NCI-H2107 (cell line): ENCODE data around the gene FERMT3.

Source experiments
- DNase-seq: peaks from one replicate; lab custom pipeline; 2025; lab: John Stamatoyannopoulos, UW

Gene FERMT3

GRCh38 chr11:64220798-64221197 lies 14.3 kb downstream of the FERMT3 start:
- DNase-seq, result no peak

GRCh38 chr11:64222651-64223000 lies 16.1 kb downstream of the FERMT3 start:
- DNase-seq, result no peak

DNA sequence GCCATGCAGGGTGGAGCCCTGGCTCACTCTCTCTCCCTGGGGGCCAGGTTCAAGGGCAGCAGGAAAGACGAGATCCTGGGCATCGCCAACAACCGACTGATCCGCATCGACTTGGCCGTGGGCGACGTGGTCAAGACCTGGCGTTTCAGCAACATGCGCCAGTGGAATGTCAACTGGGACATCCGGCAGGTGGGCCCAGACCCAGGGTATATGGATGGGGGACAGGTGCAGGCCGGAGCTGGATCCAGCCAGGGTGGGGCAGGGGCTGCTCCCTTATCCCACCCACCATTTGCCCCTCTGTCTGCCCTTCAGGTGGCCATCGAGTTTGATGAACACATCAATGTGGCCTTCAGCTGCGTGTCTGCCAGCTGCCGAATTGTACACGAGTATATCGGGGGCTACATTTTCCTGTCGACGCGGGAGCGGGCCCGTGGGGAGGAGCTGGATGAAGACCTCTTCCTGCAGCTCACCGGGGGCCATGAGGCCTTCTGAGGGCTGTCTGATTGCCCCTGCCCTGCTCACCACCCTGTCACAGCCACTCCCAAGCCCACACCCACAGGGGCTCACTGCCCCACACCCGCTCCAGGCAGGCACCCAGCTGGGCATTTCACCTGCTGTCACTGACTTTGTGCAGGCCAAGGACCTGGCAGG lies 16.6 kb downstream of the FERMT3 start:
- DNase-seq, result no peak

DNA sequence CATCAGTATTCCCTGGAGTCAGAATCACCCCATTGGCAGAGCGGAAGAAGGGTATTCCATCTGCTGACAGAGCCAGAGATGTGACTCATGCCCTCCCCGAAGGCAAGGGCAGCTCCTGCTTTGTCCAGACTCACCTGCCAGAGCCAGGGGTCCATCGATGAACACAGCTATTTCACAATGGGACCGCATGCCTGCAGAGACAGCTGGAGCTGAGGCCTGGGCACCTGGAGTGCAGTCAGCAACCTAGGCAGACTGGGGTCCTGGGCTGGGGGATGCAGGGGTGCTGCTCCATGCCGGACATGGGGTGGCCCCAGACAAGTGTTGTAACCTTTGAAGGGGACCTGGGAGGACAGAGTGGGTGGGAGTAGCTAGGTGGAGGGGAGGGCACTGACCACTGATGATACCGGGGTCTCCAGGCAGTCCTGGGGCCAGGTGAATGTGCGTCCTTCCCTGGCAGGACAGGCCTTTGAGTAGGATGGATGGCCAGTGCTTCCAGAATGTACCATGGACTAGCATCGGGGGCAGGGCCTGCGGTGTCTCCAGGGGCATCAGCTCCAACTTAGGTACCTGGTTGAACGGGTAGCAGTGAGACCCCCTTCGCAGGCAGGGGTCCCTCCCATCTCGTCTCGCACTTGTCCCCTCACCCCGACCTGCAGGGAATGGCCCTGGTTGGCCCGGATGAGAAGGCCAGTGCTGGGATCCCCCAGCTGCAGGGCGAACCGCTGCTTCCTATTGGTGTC lies 17.8 kb downstream of the FERMT3 start:
- no peak for DNase-seq

- no peak for DNase-seq
Measured at GRCh38 chr11:64224891-64225607, 18.5 kb downstream of the FERMT3 start.

DNA sequence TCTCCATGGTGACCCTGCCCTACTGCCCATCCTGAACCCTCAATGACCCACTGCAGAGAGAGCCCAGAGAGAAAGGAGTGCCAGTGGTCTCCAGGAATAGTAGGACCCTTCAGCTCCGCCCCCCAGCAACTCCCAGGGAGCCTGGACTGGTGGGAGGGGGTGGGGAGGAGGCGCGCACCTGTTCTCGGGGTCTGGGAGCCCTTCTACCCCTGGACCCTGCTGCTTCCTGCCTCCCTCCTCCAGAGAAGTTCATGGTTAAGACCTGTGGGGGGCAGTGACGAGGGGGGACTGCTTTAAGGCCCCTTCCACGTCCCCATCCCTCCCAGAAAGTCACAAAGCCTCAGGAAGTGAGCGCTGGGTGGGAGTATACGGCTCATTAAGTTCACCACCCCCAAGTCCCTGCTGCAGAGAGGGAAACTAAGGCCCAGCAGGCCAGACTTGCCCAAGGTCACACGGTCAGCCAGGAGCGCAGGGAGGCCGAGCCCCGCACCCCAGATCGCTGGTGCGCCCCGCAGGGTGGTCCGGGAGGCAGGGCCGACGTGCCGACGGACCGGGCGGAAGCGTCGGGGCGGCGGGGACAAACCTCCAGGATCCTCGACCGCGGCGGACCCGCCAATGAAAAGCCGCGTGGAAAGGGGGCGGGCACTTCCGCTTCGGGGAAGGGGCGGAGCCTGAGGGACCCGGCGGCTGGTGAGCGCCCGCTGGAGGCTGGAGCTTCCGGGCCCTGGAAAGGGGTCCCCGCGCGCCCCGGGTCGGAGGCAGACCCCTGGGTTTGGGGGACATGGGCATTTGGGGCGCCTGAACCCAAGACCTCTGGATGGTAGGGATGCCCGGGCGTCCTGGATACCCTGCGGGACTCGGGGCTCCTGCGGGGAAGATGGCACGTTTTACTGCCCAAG lies 19.3 kb downstream of the FERMT3 start, which contains the start of the genes NUDT22 and TRPT1:
NUDT22 (plus strand) TSS at position 667 of the 899 bp plus-strand sequence. CDS start 379 bp downstream, outside the sequence.
TRPT1 (minus strand) TSS at position 579 of the 899 bp plus-strand sequence; CDS start at position 253, 326 bp downstream.
- DNase-seq, result peak; percentile 67

DNA sequence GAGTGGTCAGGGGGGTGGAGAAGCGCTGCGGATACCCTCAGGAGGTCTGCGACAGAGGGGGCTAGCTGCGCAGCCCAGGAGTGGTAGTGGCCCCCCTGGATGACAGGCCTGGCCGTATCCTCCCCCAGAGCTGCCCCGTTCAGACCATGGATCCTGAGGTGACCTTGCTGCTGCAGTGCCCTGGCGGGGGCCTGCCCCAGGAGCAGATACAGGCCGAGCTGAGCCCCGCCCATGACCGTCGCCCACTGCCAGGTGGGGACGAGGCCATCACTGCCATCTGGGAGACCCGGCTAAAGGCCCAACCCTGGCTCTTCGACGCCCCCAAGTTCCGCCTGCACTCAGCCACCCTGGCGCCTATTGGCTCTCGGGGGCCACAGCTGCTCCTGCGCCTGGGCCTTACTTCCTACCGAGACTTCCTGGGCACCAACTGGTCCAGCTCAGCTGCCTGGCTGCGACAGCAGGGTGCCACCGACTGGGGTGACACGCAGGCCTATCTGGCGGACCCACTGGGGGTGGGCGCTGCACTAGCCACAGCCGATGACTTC lies 20.1 kb downstream of the FERMT3 start:
- no peak for DNase-seq

DNA sequence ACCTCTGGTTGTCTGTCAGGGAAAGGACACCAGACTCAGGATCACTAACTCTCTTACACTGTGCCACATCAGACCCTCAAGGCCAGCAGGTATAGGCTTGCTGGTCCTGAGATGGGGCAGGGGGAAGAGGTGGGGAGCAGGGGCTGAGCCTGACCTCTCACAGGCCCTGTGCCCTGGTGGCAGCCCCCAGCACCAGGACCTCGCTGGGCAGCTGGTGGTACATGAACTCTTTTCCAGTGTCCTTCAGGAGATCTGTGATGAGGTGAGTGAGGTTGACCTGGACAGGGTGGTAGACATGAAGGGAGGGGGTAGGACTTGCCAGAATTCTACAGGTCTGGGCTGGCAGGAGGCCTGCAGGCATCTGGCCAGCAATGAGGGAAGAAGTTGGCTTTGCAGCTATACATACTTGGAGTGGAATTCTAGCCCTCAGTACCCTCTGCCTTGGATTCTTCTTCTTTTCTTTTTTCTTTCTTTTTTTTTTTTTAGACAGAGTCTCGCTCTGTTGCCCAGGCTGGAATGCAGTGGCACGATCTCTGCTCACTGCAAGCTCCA lies 21.0 kb downstream of the FERMT3 start:
- DNase-seq, result no peak

DNA sequence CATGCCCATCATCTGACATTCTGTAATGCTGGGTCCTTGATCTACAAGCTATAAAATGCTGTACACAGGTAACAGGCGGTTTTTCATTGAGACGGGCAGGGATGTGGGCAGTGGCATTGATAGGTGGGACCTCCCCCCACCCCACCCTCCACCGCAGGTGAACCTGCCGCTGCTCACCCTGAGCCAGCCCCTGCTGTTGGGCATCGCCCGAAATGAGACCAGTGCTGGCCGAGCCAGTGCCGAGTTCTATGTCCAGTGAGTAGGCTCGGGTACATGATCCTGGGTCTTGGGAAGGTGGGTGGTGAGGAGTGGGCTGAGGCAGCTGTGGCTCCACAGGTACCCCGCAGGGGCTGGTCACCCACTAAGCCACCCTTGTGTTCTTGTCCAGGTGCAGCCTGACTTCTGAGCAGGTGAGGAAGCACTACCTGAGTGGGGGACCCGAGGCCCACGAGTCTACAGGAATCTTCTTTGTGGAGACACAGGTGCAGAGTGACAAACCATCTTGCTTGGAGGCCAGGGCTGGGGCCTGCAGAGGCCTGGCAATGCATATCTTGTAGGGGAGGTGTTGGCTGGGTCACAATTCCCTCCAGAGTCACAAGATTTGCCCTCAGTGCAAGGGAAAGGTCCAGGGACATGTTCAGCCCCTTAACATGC lies 22.7 kb downstream of the FERMT3 start:
- no peak for DNase-seq

GRCh38 chr11:64229744-64230170 lies 23.2 kb downstream of the FERMT3 start:
- DNase-seq, result no peak

DNA sequence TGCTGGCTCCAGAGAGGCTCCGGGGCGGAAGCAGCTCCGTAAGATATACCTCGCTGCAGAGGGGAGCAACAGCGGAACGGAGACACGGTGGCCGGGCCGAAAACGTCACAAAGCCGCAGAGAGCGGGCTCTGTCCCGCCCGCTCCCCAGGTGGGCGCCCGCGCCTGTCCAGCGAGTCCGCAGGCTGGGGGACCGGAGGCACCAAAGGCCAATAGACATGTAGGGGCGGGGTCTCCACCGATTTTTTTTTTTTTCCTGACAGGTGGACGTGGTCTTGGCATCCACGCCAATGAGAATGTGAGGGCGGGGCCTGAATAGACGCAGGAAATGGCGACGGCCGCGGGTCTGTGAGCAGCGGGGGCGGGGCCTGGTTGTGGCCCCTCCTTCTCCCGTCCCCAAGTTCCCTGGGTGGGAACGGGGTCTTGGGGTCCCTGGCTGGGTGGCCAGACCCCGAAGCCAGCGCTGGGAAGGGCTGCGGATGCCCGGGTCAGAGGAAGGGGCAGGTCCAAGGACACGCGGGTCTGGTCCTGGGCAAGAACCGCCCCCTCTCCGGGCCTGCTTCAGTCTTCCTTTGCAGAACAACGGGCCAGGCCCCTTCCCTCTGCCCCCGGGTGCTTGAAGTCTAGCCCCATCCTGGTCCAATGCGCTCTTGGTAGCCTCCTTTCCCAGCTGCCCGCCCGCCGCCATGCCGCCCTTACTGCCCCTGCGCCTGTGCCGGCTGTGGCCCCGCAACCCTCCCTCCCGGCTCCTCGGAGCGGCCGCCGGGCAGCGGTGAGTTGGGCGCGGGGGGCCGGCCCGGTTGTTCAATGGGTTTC lies 23.9 kb downstream of the FERMT3 start, which contains the start of gene DNAJC4:
DNAJC4 (plus strand) TSS at position 378 of the 814 bp plus-strand sequence; CDS start at position 685, 307 bp downstream.
- peak; percentile 92 for DNase-seq

DNA sequence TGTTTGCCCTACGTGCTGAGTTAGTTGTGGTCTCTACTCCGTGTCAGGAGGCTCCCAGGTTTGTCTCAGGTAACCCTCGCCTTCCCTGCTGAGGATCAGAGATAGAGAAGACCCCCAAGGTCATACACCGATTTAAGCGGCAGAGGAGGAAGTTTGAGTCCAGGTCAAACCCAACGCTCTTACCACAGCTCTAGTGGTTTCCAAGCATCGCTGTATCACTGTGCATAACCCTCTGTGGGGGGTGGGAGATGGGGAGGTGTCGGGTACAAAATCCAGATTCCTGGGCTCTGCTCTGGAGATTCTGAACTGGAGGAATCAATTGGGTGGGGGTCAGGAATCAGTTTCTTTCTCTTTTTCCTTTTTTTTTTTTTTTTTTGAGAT lies 24.5 kb downstream of the FERMT3 start:
- no peak for DNase-seq

DNA sequence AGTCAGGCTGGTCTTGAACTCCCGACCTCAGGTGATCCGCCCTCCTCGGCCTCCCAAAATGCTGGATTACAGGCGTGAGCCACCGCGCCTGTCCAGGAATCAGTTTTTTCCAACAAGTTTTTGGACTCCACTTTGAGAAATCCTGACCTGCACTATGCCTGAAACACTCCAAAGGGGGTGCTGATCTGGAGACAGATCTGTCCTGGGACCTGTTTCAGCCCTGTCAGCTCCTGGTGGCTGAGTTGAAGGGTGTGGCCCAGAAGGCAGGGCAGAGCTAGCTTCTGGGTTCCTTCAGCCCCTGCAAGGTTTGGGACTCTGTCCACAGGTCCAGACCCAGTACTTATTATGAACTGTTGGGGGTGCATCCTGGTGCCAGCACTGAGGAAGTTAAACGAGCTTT lies 25.0 kb downstream of the FERMT3 start:
- no peak for DNase-seq

- no peak for DNase-seq
Measured at GRCh38 chr11:64232182-64232966, 25.9 kb downstream of the FERMT3 start.

DNA sequence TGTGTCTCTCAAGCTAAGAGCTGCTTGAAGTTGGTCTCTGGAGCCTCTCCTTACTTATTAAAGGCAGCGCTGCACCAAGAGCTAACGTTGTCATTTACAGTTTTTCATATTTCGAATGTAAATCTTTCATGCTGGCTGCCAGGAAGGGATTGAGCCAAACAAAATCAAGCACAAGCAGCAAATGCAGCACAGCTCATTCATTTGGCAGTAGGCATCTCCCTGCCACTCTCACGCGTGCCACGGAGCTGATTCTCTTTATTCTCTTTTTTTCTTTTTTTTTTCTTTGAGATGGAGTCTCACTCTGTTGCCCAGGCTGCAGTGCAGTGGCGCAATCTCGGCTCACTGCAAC lies 26.4 kb downstream of the FERMT3 start:
- no peak for DNase-seq

GRCh38 chr11:64233913-64234586 lies 27.5 kb downstream of the FERMT3 start, which contains the start of gene VEGFB:
VEGFB (plus strand) TSS chr11:64234584; CDS start chr11:64234834, 250 bp downstream.
- DNase-seq, result no peak

- no peak for DNase-seq
Measured at GRCh38 chr11:64234647-64235379, 28.3 kb downstream of the FERMT3 start.
